A673 (cell line): ENCODE results near the gene POLK. TPM values are rescaled to one million over a fixed set of nuclear protein-coding genes. Genes with fewer than 3 reads are reported as not detected.

Source experiments
- BruUV-seq: library from RNA; stranded (reverse); fragments of 400-500 nt; replicated peaks from 2 replicates; lab custom pipeline; 2021; lab: Mats Ljungman, UMichigan
- CTCF ChIA-PET: fragments of 300-600 bp; sonication (Branson Sonifier 250); formaldehyde crosslinking; loops from one replicate; lab custom pipeline; 2022; ENCODE audit warnings: antibody characterized with exemption; lab: Charles Lee
- POLR2A ChIA-PET: fragments of 300-600 bp; sonication (Branson Sonifier 250); formaldehyde crosslinking; loops from one replicate; lab custom pipeline; 2022; ENCODE audit warnings: antibody characterized with exemption; ENCODE audit not compliant: low non-redundant PET; lab: Charles Lee
- DNase-seq: peaks from one replicate; pipeline ENCODE4 v3.0.0-alpha.2; 2015; ENCODE audit warnings: low spot score
- H3K27ac ChIP-seq: fragments of 200-600 bp; sonication (generic); 2 replicates; pipeline ENCODE4 v1.5.1; 2016; ENCODE audit warnings: mixed run types, low read depth, mild to moderate bottlenecking, mixed read lengths, antibody characterized with exemption, low read length; ENCODE audit not compliant: poor library complexity, severe bottlenecking
- H3K27me3 ChIP-seq: fragments of 200-600 bp; sonication (generic); replicated peaks from 2 replicates; pipeline ENCODE4 v1.6.1; 2017; ENCODE audit warnings: mixed run types, low read depth, mild to moderate bottlenecking, mixed read lengths, antibody characterized with exemption, low read length; ENCODE audit not compliant: insufficient read depth, poor library complexity
- H3K36me3 ChIP-seq: fragments of 200-600 bp; sonication (generic); 2 replicates; pipeline ENCODE4 v1.6.1; 2016; ENCODE audit warnings: mixed run types, mild to moderate bottlenecking, mixed read lengths, antibody characterized with exemption, low read length; ENCODE audit not compliant: insufficient read depth, poor library complexity, severe bottlenecking
- H3K4me1 ChIP-seq: fragments of 200-600 bp; sonication (generic); 2 replicates; pipeline ENCODE4 v1.6.1; 2017; ENCODE audit warnings: mixed run types, mild to moderate bottlenecking, mixed read lengths, antibody characterized with exemption, low read length; ENCODE audit not compliant: insufficient read depth, poor library complexity, severe bottlenecking
- H3K4me3 ChIP-seq: fragments of 200-600 bp; sonication (generic); 2 replicates; pipeline ENCODE4 v1.5.1; 2016; ENCODE audit warnings: low read depth, mixed run types, mild to moderate bottlenecking, mixed read lengths, low read length; ENCODE audit not compliant: poor library complexity, severe bottlenecking
- H3K9me3 ChIP-seq: fragments of 200-600 bp; sonication (generic); 2 replicates; pipeline ENCODE4 v1.6.1; 2016; ENCODE audit warnings: mixed run types, low read depth, mild to moderate bottlenecking, mixed read lengths, antibody characterized with exemption, low read length; ENCODE audit not compliant: poor library complexity, severe bottlenecking
- CTCF ChIP-seq: fragments of 300-800, 200-600 bp; sonication (generic); conservative IDR thresholded peaks from 2 replicates; pipeline ENCODE4 v1.5.1; 2017; ENCODE audit warnings: low read depth, mild to moderate bottlenecking, antibody characterized with exemption, low read length, moderate library complexity, mixed read lengths
- EZH2 ChIP-seq: fragments of 200-600 bp; sonication (generic); IDR thresholded peaks from 2 replicates; pipeline ENCODE4 v1.6.1; 2017; ENCODE audit warnings: borderline replicate concordance, low read depth, mild to moderate bottlenecking, mixed read lengths, antibody characterized with exemption, low read length; ENCODE audit not compliant: poor library complexity, severe bottlenecking
- intact Hi-C: fragments of 100-400 bp; cut with micrococcal nuclease; formaldehyde crosslinking; loops from one replicate; pipeline ENCODE4 v1.10.0; 2022; ENCODE audit not compliant: unreplicated experiment
- total RNA-seq: library from RNA; stranded (reverse); gene quantifications from 2 replicates; pipeline ENCODE4 v1.2.3, GENCODE V29; 2021

The POLK gene
- total RNA-seq, 1 experiment from 2014 or later = 23.2 TPM

GRCh38 chr5:75630875-75631274 lies 119.2 kb downstream of the POLK start:
- H3K27me3 ChIP-seq = no peaks in the 10 kb centered on the region
- H3K9me3 ChIP-seq = no peaks in the 10 kb centered on the region
- no peaks in the 10 kb centered on the region for H3K36me3 ChIP-seq
- BruUV-seq = no TSS peak
- DNase-seq = no peak
- ChIA-PET POLR2A (no interaction called here), CTCF (no interaction called here)
- intact Hi-C loops = no loop called here
- H3K4me1 ChIP-seq = no peaks in the 10 kb centered on the region
- TF ChIP-seq EZH2 = no peak
- no peak overlapping the region for H3K27ac ChIP-seq
- no peak overlapping the region for H3K4me3 ChIP-seq

- POLR2A ChIA-PET = no interaction called here
- no peak overlapping the region for H3K27ac ChIP-seq
- no peak overlapping the region for H3K4me3 ChIP-seq
- intact Hi-C loops = no loop called here
- H3K9me3 ChIP-seq = no peaks in the 10 kb centered on the region
- TF ChIP-seq EZH2 (no peak), CTCF (no peak)
- no TSS peak for BruUV-seq
- H3K27me3 ChIP-seq = no peaks in the 10 kb centered on the region
- no peaks in the 10 kb centered on the region for H3K36me3 ChIP-seq
- DNase-seq = no peak
- CTCF ChIA-PET = no interaction called here
- H3K4me1 ChIP-seq = no peaks in the 10 kb centered on the region
These were observed 120.6 kb downstream of the POLK start for GRCh38 chr5:75632321-75632720.

DNA sequence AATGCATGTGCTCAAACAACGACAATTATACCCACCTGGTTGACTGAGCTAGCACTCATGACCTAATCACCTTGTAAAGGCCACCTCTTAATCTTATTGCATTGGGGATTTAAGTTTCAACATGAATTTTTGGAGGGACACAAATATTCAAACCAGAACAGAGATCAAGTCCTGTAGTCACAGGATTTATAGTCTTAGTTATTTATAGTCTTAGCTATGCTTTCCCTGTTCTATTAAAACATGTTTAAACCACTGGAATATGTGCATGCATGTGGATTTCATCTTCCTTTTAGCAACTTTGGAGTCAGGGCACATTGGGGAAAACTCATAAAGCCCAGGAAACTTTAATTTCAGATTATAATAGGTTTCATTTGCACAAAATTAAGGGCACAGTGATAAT lies 126.3 kb downstream of the POLK start:
- BruUV-seq = no TSS peak
- CTCF ChIA-PET = no interaction called here
- POLR2A ChIA-PET = no interaction called here
- DNase-seq = no peak
- no peaks in the 10 kb centered on the region for H3K27me3 ChIP-seq
- no peaks in the 10 kb centered on the region for H3K9me3 ChIP-seq
- no peak overlapping the region for H3K27ac ChIP-seq
- H3K4me1 ChIP-seq = no peaks in the 10 kb centered on the region
- intact Hi-C loops = no loop called here
- TF ChIP-seq CTCF (no peak), EZH2 (no peak)
- H3K4me3 ChIP-seq = no peak overlapping the region
- H3K36me3 ChIP-seq = no peaks in the 10 kb centered on the region

DNA sequence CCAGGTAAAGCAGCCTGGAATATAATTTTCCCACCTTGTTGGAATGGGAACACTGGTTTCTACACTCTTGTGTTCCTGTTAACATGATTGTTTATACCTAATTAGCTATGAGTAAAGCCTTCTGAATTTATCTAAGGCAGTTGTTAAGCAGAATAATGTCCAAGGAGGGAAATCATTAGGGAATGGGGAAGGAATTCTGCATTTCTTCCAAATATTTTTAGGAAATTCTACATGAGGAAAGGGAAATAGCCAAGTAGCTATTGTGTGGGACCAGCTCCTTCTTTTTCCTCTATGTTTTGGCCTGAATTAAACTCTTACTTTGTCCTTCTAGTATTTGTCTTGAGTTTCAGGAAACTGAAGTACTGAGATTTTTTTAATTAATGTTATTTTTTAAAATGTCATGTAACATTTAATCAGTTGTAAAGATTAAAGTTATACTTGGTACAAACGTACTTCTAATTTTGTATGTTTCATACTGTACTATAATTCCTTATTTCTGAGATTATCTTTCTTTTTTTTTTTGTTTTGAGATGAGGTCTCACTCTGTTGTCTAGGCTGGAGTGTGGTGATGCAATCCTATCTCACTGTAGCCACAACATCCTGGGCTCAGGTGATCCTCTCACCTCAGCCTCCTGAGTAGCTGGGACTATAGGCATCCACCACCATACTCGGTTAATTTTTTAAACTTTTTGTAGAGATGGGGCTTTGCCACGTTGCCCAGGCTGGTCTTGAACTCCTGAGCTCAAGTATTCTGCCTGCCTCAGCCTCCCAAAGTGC lies 128.0 kb downstream of the POLK start:
- no peaks in the 10 kb centered on the region for H3K36me3 ChIP-seq
- no peaks in the 10 kb centered on the region for H3K4me1 ChIP-seq
- no peaks in the 10 kb centered on the region for H3K9me3 ChIP-seq
- no peak for TF ChIP-seq CTCF
- no peak for TF ChIP-seq EZH2
- no TSS peak for BruUV-seq
- intact Hi-C loops = no loop called here
- H3K4me3 ChIP-seq = no peak overlapping the region
- CTCF ChIA-PET = no interaction called here
- H3K27ac ChIP-seq = no peak overlapping the region
- DNase-seq = no peak
- no peaks in the 10 kb centered on the region for H3K27me3 ChIP-seq
- POLR2A ChIA-PET = no interaction called here
